WTC11 (cell line): ENCODE data around the gene VIPR2. TPM values are rescaled to one million over a fixed set of nuclear protein-coding genes. Genes with fewer than 3 reads are reported as not detected.

Experiments
- ATAC-seq: fragments of 200-7000 bp; cut with Tn5 transposase; 2 replicates; pipeline ENCODE4 v1.10.0; 2021; ENCODE audit warnings: mild to moderate bottlenecking, moderate library complexity
- CTCF ChIA-PET: fragments of 300-600 bp; sonication (Branson Sonifier 250); formaldehyde crosslinking; loops from one replicate; lab custom pipeline; 2021; ENCODE audit warnings: antibody characterized with exemption; lab: Charles Lee
- POLR2A ChIA-PET: fragments of 350-600 bp; sonication (Branson Sonifier 250); formaldehyde crosslinking; loops from one replicate; lab custom pipeline; 2021; ENCODE audit warnings: antibody characterized with exemption; lab: Charles Lee
- DNase-seq: peaks from one replicate; pipeline ENCODE4 v3.0.0; 2021; ENCODE audit warnings: low spot score
- H3K27ac Mint-ChIP-seq: 2 replicates; pipeline ENCODE4 v1.8.0; 2021; ENCODE audit warnings: mixed read lengths
- H3K27me3 Mint-ChIP-seq: 2 replicates; pipeline ENCODE4 v1.8.0; 2021; ENCODE audit warnings: low read depth, mild to moderate bottlenecking, moderate library complexity, mixed read lengths
- H3K36me3 Mint-ChIP-seq: 2 replicates; pipeline ENCODE4 v1.8.0; 2021; ENCODE audit warnings: mixed read lengths
- H3K4me1 Mint-ChIP-seq: 2 replicates; pipeline ENCODE4 v1.8.0; 2022; ENCODE audit warnings: mixed read lengths
- H3K4me3 Mint-ChIP-seq: 2 replicates; pipeline ENCODE4 v1.8.0; 2021; ENCODE audit warnings: mild to moderate bottlenecking, moderate library complexity, mixed read lengths
- H3K9me3 Mint-ChIP-seq: 2 replicates; pipeline ENCODE4 v1.8.0; 2021; ENCODE audit warnings: mixed read lengths
- CREB1 ChIP-seq: sonication (generic); formaldehyde crosslinking; IDR thresholded peaks from 2 replicates; pipeline ENCODE4 v1.8.0; 2023; ENCODE audit warnings: mild to moderate bottlenecking, missing genetic modification reagents
- ESRRA ChIP-seq: sonication (generic); formaldehyde crosslinking; IDR thresholded peaks from 2 replicates; pipeline ENCODE4 v1.8.1; 2022; ENCODE audit warnings: mild to moderate bottlenecking, missing genetic modification reagents, borderline replicate concordance
- GABPB1 ChIP-seq: sonication (generic); formaldehyde crosslinking; IDR thresholded peaks from 2 replicates; pipeline ENCODE4 v1.8.1; 2023; ENCODE audit warnings: mild to moderate bottlenecking, missing genetic modification reagents
- IRF2 ChIP-seq: sonication (generic); formaldehyde crosslinking; IDR thresholded peaks from 2 replicates; pipeline ENCODE4 v1.8.0; 2022; ENCODE audit warnings: low read depth, missing genetic modification reagents, borderline replicate concordance
- NFYB ChIP-seq: sonication (generic); formaldehyde crosslinking; conservative IDR thresholded peaks from 2 replicates; pipeline ENCODE4 v1.8.0; 2022; ENCODE audit warnings: low read depth, missing genetic modification reagents
- NR3C1 ChIP-seq: sonication (generic); formaldehyde crosslinking; conservative IDR thresholded peaks from 2 replicates; pipeline ENCODE4 v1.8.1; 2023; ENCODE audit warnings: low read depth, mild to moderate bottlenecking, missing genetic modification reagents
- PRRX2 ChIP-seq: fragments of 250-450 bp; sonication (Bioruptor Pico); IDR thresholded peaks from 2 replicates; pipeline ENCODE4 v1.8.0; 2021; ENCODE audit warnings: mild to moderate bottlenecking
- ZNF219 ChIP-seq: sonication (generic); formaldehyde crosslinking; IDR thresholded peaks from 2 replicates; pipeline ENCODE4 v1.8.0; 2023; ENCODE audit warnings: missing genetic modification reagents, mild to moderate bottlenecking, borderline replicate concordance
- ZNF416 ChIP-seq: fragments of 250-450 bp; sonication (Bioruptor Pico); IDR thresholded peaks from 2 replicates; pipeline ENCODE4 v1.9.0; 2021; ENCODE audit warnings: mild to moderate bottlenecking, inconsistent platforms
- total RNA-seq: library from RNA; stranded (reverse); gene quantifications from 3 replicates; pipeline ENCODE4 v1.2.3, GENCODE V29; 2021
- TF ChIP-seq, protein P1 (sequence below): fragments of 250-450 bp; sonication (Bioruptor Pico); IDR thresholded peaks from 2 replicates; pipeline ENCODE4 v1.9.0; 2021; ENCODE audit warnings: mild to moderate bottlenecking, borderline replicate concordance
- TF ChIP-seq, protein P2 (sequence below): sonication (generic); formaldehyde crosslinking; IDR thresholded peaks from 2 replicates; pipeline ENCODE4 v1.8.1; 2023; ENCODE audit warnings: mild to moderate bottlenecking, missing genetic modification reagents, moderate library complexity
- TF ChIP-seq, protein P3 (sequence below): sonication (generic); formaldehyde crosslinking; IDR thresholded peaks from 2 replicates; pipeline ENCODE4 v1.8.0; 2022; ENCODE audit warnings: missing genetic modification reagents
- TF ChIP-seq, protein P4 (sequence below): sonication (generic); formaldehyde crosslinking; IDR thresholded peaks from 2 replicates; pipeline ENCODE4 v1.8.0; 2022; ENCODE audit warnings: mild to moderate bottlenecking, missing genetic modification reagents
- TF ChIP-seq, protein P5 (sequence below): sonication (generic); formaldehyde crosslinking; IDR thresholded peaks from 2 replicates; pipeline ENCODE4 v1.8.1; 2023; ENCODE audit warnings: mild to moderate bottlenecking, missing genetic modification reagents
- TF ChIP-seq, protein P6 (sequence below): sonication (generic); formaldehyde crosslinking; IDR thresholded peaks from 2 replicates; pipeline ENCODE4 v1.8.1; 2023; ENCODE audit warnings: mild to moderate bottlenecking, moderate library complexity, missing genetic modification reagents

VIPR2 gene
- total RNA-seq, 1 experiment from 2014 or later = 7.5 TPM

DNA sequence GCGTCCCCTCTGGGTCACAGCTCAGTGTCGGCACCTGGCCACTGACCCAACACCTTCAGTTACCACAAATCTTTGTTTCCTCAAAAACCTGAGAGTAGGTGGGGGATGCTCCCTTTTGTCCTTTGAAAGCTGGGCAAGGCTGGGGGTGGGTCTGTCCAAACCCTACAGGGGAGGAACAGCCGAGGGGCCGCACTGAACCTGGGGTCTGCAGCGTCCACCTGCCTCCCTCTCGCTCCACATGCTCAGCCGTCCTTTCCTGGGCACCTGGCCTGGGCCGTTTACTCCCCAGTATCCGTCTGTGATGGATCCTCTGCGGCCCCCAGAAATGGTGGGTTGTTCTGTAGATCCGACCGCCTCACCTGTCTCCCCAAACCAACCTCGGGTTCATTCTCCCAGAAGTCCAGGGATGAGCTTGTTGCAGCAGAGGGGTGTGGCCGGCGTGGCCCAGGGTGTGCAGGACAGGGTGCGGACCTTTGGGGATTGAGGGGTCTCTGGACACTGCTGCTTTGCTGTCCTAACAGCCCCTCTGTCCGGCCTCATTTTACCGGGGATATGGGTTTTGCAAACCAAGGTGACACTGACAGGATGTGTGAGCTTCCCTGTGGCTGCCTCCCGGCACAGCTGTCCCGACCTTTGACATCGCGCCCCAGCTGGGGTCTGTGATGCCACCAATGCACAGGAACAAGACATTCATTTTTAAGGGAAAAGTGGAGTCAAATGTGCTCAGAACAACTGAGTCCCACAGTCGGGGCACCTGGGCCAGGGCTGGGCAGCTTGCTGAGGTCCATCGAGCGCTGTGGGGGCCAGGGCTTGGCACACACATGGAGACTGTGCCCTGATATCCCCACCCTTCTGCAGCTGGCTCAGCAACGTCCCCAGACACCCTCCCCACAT, 115.9 kb downstream of the VIPR2 start (continued):
- TF ChIP-seq, protein P1, sequence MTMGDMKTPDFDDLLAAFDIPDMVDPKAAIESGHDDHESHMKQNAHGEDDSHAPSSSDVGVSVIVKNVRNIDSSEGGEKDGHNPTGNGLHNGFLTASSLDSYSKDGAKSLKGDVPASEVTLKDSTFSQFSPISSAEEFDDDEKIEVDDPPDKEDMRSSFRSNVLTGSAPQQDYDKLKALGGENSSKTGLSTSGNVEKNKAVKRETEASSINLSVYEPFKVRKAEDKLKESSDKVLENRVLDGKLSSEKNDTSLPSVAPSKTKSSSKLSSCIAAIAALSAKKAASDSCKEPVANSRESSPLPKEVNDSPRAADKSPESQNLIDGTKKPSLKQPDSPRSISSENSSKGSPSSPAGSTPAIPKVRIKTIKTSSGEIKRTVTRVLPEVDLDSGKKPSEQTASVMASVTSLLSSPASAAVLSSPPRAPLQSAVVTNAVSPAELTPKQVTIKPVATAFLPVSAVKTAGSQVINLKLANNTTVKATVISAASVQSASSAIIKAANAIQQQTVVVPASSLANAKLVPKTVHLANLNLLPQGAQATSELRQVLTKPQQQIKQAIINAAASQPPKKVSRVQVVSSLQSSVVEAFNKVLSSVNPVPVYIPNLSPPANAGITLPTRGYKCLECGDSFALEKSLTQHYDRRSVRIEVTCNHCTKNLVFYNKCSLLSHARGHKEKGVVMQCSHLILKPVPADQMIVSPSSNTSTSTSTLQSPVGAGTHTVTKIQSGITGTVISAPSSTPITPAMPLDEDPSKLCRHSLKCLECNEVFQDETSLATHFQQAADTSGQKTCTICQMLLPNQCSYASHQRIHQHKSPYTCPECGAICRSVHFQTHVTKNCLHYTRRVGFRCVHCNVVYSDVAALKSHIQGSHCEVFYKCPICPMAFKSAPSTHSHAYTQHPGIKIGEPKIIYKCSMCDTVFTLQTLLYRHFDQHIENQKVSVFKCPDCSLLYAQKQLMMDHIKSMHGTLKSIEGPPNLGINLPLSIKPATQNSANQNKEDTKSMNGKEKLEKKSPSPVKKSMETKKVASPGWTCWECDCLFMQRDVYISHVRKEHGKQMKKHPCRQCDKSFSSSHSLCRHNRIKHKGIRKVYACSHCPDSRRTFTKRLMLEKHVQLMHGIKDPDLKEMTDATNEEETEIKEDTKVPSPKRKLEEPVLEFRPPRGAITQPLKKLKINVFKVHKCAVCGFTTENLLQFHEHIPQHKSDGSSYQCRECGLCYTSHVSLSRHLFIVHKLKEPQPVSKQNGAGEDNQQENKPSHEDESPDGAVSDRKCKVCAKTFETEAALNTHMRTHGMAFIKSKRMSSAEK = no peak

DNA sequence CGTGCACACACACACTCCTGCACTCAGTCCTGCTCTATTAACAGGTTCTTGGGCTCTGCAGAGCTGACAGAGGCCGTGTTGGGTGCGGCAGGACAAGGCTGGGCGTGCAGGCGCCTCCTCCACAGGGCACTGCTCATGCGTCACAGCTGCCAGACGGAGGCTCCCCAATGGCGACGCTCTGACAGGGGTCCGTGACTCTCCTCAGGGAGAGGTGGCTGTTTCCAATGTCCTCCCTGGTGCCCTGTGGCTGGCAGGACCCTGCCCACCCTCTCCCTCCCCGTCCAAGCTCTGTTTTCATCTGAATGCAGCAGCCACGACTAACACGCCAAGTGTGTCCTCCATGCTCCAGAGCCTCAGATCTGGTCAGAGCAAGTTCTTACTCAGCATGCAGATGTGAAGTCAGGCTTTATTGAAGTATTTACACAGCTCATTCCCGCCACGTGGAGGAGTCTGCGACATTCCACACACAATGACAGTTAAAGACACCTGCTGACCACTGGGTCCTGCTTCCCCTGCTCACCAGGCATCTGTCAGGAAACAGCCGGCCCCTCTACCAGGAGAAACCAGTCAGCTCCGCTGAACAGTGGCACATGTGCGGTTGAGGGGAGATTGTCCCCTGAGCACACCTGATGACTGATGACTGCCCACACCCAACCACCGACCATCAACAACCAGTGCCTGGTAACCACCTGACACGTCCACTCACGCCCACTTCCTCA, 116.7 kb downstream of the VIPR2 start:
- H3K36me3 Mint-ChIP-seq = no peaks in the 10 kb centered on the region
- POLR2A ChIA-PET = no interaction called here
- H3K4me3 Mint-ChIP-seq = no peak overlapping the region
- peaks cover 26% of the 10 kb centered on the region for H3K4me1 Mint-ChIP-seq
- ATAC-seq (no peak), DNase-seq (no peak)
- TF ChIP-seq ZNF219 (CRISPR knock-in tag) (no peak), GABPB1 (CRISPR knock-in tag) (no peak), ZNF416 (CRISPR knock-in tag) (no peak), NFYB (no peak), CREB1 (CRISPR knock-in tag) (no peak), IRF2 (CRISPR knock-in tag) (no peak), NR3C1 (no peak), ESRRA (CRISPR knock-in tag) (no peak), PRRX2 (CRISPR knock-in tag) (no peak)
- TF ChIP-seq, protein P2, sequence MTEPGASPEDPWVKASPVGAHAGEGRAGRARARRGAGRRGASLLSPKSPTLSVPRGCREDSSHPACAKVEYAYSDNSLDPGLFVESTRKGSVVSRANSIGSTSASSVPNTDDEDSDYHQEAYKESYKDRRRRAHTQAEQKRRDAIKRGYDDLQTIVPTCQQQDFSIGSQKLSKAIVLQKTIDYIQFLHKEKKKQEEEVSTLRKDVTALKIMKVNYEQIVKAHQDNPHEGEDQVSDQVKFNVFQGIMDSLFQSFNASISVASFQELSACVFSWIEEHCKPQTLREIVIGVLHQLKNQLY (CRISPR knock-in tag) = no peak
- TF ChIP-seq, protein P3, sequence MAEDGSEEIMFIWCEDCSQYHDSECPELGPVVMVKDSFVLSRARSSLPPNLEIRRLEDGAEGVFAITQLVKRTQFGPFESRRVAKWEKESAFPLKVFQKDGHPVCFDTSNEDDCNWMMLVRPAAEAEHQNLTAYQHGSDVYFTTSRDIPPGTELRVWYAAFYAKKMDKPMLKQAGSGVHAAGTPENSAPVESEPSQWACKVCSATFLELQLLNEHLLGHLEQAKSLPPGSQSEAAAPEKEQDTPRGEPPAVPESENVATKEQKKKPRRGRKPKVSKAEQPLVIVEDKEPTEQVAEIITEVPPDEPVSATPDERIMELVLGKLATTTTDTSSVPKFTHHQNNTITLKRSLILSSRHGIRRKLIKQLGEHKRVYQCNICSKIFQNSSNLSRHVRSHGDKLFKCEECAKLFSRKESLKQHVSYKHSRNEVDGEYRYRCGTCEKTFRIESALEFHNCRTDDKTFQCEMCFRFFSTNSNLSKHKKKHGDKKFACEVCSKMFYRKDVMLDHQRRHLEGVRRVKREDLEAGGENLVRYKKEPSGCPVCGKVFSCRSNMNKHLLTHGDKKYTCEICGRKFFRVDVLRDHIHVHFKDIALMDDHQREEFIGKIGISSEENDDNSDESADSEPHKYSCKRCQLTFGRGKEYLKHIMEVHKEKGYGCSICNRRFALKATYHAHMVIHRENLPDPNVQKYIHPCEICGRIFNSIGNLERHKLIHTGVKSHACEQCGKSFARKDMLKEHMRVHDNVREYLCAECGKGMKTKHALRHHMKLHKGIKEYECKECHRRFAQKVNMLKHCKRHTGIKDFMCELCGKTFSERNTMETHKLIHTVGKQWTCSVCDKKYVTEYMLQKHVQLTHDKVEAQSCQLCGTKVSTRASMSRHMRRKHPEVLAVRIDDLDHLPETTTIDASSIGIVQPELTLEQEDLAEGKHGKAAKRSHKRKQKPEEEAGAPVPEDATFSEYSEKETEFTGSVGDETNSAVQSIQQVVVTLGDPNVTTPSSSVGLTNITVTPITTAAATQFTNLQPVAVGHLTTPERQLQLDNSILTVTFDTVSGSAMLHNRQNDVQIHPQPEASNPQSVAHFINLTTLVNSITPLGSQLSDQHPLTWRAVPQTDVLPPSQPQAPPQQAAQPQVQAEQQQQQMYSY = no peak
- TF ChIP-seq, protein P4, sequence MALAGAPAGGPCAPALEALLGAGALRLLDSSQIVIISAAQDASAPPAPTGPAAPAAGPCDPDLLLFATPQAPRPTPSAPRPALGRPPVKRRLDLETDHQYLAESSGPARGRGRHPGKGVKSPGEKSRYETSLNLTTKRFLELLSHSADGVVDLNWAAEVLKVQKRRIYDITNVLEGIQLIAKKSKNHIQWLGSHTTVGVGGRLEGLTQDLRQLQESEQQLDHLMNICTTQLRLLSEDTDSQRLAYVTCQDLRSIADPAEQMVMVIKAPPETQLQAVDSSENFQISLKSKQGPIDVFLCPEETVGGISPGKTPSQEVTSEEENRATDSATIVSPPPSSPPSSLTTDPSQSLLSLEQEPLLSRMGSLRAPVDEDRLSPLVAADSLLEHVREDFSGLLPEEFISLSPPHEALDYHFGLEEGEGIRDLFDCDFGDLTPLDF = no peak
- TF ChIP-seq, protein P5, sequence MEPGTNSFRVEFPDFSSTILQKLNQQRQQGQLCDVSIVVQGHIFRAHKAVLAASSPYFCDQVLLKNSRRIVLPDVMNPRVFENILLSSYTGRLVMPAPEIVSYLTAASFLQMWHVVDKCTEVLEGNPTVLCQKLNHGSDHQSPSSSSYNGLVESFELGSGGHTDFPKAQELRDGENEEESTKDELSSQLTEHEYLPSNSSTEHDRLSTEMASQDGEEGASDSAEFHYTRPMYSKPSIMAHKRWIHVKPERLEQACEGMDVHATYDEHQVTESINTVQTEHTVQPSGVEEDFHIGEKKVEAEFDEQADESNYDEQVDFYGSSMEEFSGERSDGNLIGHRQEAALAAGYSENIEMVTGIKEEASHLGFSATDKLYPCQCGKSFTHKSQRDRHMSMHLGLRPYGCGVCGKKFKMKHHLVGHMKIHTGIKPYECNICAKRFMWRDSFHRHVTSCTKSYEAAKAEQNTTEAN (CRISPR knock-in tag) = no peak
- TF ChIP-seq, protein P6, sequence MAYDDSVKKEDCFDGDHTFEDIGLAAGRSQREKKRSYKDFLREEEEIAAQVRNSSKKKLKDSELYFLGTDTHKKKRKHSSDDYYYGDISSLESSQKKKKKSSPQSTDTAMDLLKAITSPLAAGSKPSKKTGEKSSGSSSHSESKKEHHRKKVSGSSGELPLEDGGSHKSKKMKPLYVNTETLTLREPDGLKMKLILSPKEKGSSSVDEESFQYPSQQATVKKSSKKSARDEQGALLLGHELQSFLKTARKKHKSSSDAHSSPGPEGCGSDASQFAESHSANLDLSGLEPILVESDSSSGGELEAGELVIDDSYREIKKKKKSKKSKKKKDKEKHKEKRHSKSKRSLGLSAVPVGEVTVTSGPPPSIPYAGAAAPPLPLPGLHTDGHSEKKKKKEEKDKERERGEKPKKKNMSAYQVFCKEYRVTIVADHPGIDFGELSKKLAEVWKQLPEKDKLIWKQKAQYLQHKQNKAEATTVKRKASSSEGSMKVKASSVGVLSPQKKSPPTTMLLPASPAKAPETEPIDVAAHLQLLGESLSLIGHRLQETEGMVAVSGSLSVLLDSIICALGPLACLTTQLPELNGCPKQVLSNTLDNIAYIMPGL (CRISPR knock-in tag) = no peak
- H3K9me3 Mint-ChIP-seq = no peaks in the 10 kb centered on the region
- H3K27me3 Mint-ChIP-seq = peaks cover 5% of the 10 kb centered on the region; the same call in 1 of the 2 replicates
- H3K27ac Mint-ChIP-seq = peak overlapping the region; percentile 27; the same call in 1 of the 2 replicates
- CTCF ChIA-PET = interaction anchor here (1.0 to 2.2 kb wide), 5 partner anchors 18 to 169 kb away, joined by 3 to 8 read pairs (median 3); no protein-coding TSS in a partner anchor
